Right lung (tissue), 5 donors: ENCODE results near the gene G6PC3. TPM values are rescaled to one million over a fixed set of nuclear protein-coding genes. Genes with fewer than 3 reads are reported as not detected.
A peak's percentile ranks its signal among the peaks of the same experiment; 100 is the strongest.

ENCODE experiments used
- DNase-seq, 2 donors: peaks; one replicate each; pipeline ENCODE4 v3.0.0-alpha.2; 2013
- polyA plus RNA-seq, 5 donors: library from polyadenylated mRNA; unstranded; fragments of 120-200 nt; gene quantifications; one replicate each; pipeline versions ENCODE4 v1.2.1 to v1.2.3, GENCODE V29; 2013; ENCODE audit warnings: inconsistent platforms in 1 of 5, low replicate concordance in 1 of 5; ENCODE audit not compliant: insufficient read length in 5 of 5, insufficient read depth in 1 of 5

Gene G6PC3
- polyA plus RNA-seq, 5 donors: 44.1 to 68.4 (median 51.0) TPM

- no peak for DNase-seq
Measured at GRCh38 chr17:44053125-44053872, 17.2 kb upstream of the G6PC3 start.

GRCh38 chr17:44059101-44059892 is 11.2 kb upstream of the G6PC3 start:
- no peak for DNase-seq

- DNase-seq: no peak
Measured at GRCh38 chr17:44061446-44061845, 9.1 kb upstream of the G6PC3 start.

GRCh38 chr17:44062871-44063270 is 7.7 kb upstream of the G6PC3 start:
- DNase-seq: no peak

- no peak for DNase-seq
Measured at GRCh38 chr17:44063704-44064639, 6.6 kb upstream of the G6PC3 start.

- DNase-seq: no peak
Measured at GRCh38 chr17:44065668-44066203, 4.8 kb upstream of the G6PC3 start.

- DNase-seq: peak; percentile 92 to 93
Measured at GRCh38 chr17:44066204-44066930, 4.2 kb upstream of the G6PC3 start, which contains the start of gene LSM12. TSS of gene LSM12 (minus strand) at chr17:44066671. CDS start at chr17:44066587, 84 bp downstream.

- no peak for DNase-seq
Measured at GRCh38 chr17:44067545-44067940, 3.0 kb upstream of the G6PC3 start.

- peak in 1 of 2 donors; percentile 15 for DNase-seq
Measured at GRCh38 chr17:44069974-44070454, 521 bp upstream of the G6PC3 start.

GRCh38 chr17:44071198-44071520 is 624 bp downstream of the G6PC3 start:
- DNase-seq: no peak

- DNase-seq: no peak
Measured at GRCh38 chr17:44071772-44072171, 1.2 kb downstream of the G6PC3 start.

- DNase-seq: no peak
Measured at GRCh38 chr17:44074231-44074910, 3.8 kb downstream of the G6PC3 start.

GRCh38 chr17:44074911-44075285 is 4.4 kb downstream of the G6PC3 start:
- DNase-seq: no peak

GRCh38 chr17:44075598-44076293 is 5.2 kb downstream of the G6PC3 start:
- no peak for DNase-seq

GRCh38 chr17:44076716-44077594 is 6.4 kb downstream of the G6PC3 start:
- no peak for DNase-seq

- DNase-seq: no peak
Measured at GRCh38 chr17:44077595-44077909, 7.0 kb downstream of the G6PC3 start.

GRCh38 chr17:44078412-44078811 is 7.9 kb downstream of the G6PC3 start:
- DNase-seq: no peak

- DNase-seq: no peak
Measured at GRCh38 chr17:44079877-44080821, 9.6 kb downstream of the G6PC3 start.
